Gastrocnemius medialis (tissue), 4 donors: ENCODE measurements around the gene GPR87.

ENCODE experiments used
- POLR2A ChIP-seq, 2 donors: fragments of 450-650 bp; IDR thresholded peaks; one replicate each; pipeline ENCODE4 v1.6.1; 2017; ENCODE audit warnings: antibody characterized with exemption in 2 of 2, mild to moderate bottlenecking in 2 of 2, moderate library complexity in 2 of 2
- TF ChIP-seq, protein P1 (sequence below), 5 experiments: fragments of 450-650 bp in 3 of 5; fragments of 200-600 bp in 2 of 5; sonication (generic) in 2 of 5; IDR thresholded peaks in 4 of 5; conservative IDR thresholded peaks in 1 of 5; 1 replicate in 4 of 5; 2 replicates in 1 of 5; pipeline ENCODE4 v1.5.1; 2016 to 2019; ENCODE audit warnings: antibody characterized with exemption in 5 of 5, mild to moderate bottlenecking in 3 of 5, moderate library complexity in 3 of 5

DNA sequence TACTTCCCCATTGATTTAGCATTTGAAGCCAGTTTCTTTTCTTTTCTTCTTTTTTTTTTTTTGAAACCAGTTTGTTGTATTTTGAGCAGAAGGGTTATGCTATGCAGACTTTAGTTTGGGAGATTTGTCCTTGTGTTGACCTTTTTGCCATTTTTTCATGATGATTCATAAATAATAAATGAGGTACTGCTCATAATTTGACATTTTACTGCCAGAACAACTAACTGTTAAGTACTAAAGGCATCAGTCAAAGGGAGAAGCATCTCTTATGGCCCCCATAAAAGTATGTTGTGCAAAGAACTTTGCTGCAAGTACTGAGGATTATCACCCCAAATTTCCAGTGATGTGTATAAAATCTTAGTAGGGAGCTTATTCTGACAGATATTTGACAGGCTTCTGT, 1.7 kb upstream of the GPR87 start:
- TF ChIP-seq, protein P1, sequence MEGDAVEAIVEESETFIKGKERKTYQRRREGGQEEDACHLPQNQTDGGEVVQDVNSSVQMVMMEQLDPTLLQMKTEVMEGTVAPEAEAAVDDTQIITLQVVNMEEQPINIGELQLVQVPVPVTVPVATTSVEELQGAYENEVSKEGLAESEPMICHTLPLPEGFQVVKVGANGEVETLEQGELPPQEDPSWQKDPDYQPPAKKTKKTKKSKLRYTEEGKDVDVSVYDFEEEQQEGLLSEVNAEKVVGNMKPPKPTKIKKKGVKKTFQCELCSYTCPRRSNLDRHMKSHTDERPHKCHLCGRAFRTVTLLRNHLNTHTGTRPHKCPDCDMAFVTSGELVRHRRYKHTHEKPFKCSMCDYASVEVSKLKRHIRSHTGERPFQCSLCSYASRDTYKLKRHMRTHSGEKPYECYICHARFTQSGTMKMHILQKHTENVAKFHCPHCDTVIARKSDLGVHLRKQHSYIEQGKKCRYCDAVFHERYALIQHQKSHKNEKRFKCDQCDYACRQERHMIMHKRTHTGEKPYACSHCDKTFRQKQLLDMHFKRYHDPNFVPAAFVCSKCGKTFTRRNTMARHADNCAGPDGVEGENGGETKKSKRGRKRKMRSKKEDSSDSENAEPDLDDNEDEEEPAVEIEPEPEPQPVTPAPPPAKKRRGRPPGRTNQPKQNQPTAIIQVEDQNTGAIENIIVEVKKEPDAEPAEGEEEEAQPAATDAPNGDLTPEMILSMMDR (IDR thresholded peaks at IDR 0.05 in 4 of 5, conservative IDR thresholded peaks at IDR 0.05 in 1 of 5): no peak
- TF ChIP-seq POLR2A (IDR thresholded peaks at IDR 0.05): no peak
